ENCODE results near the gene FSCN2. TPM values are rescaled to one million over a fixed set of nuclear protein-coding genes. Genes with fewer than 3 reads are reported as not detected.

FSCN2 gene
- total RNA-seq, 1 experiment from 2014 or later: 1.2 TPM

DNA sequence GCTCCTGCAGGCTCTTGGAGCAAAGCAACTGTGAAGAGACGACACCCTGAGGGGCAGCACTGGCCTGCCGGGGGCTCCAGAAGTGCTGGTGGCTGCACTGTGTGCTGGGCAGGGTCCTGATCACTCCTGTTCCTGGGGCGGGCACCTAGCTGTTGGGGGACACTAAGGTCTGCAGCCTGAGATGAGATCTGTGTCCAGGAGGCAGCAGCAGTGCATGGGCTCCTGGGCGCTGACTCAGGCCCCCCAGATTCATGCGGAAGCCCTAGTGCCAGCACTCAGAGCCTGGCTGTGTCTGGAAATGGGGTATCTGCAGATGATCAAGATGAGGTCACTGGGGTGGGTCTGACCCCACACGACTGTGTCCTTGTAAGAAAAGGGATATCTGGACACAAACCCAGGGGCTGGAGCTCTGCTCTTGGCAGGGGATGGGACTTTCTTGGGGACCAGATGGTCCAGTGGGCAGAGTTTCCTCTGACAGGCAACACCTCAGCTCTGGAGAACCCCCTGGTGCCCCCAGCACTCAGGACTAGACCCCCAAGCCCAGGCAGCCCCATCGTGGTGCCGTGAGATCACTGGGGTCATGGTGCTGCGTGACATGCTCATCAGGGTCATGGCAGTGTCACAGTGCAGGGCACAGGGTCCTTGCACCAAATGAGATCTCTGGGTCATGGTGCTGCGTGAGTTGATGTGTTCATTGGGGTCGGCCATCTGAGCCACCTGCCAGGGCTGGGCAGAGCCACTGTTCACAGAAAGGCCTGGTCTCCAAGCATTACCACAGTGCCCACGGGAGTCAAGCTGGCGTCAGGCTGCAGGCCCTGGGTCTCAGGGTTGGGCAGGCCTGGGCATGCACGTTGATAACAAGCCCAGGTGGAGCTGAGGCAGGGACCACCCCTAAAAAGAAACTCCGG lies 14.5 kb downstream of the FSCN2 start:
- TF ChIP-seq POLR2AphosphoS5 (IDR thresholded peaks at IDR 0.05; ENCODE audit: low read depth, low read length) (peak; percentile 82), SIN3A (IDR thresholded peaks at IDR 0.05; ENCODE audit: borderline replicate concordance, insufficient read depth, low read depth, low read length) (no peak), TCF7L2 (IDR thresholded peaks at IDR 0.05; ENCODE audit: low read depth, low read length) (no peak)
- TF ChIP-seq, protein P1, sequence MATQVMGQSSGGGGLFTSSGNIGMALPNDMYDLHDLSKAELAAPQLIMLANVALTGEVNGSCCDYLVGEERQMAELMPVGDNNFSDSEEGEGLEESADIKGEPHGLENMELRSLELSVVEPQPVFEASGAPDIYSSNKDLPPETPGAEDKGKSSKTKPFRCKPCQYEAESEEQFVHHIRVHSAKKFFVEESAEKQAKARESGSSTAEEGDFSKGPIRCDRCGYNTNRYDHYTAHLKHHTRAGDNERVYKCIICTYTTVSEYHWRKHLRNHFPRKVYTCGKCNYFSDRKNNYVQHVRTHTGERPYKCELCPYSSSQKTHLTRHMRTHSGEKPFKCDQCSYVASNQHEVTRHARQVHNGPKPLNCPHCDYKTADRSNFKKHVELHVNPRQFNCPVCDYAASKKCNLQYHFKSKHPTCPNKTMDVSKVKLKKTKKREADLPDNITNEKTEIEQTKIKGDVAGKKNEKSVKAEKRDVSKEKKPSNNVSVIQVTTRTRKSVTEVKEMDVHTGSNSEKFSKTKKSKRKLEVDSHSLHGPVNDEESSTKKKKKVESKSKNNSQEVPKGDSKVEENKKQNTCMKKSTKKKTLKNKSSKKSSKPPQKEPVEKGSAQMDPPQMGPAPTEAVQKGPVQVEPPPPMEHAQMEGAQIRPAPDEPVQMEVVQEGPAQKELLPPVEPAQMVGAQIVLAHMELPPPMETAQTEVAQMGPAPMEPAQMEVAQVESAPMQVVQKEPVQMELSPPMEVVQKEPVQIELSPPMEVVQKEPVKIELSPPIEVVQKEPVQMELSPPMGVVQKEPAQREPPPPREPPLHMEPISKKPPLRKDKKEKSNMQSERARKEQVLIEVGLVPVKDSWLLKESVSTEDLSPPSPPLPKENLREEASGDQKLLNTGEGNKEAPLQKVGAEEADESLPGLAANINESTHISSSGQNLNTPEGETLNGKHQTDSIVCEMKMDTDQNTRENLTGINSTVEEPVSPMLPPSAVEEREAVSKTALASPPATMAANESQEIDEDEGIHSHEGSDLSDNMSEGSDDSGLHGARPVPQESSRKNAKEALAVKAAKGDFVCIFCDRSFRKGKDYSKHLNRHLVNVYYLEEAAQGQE (IDR thresholded peaks at IDR 0.05; ENCODE audit: insufficient read depth in 1 of 2, low read depth in 2 of 2, low read length in 1 of 2): no peak
- ChIA-PET POLR2A (no interaction called here), CTCF (no interaction called here)
- in situ Hi-C loops (cut with HindIII; ENCODE audit: low pct_unique_long_range_greater_than_20kb, low sequenced_read_pairs) (no loop called here), intact Hi-C loops (cut with micrococcal nuclease; ENCODE audit: unreplicated experiment) (no loop called here)
- no peak overlapping the region for H3K4me3 ChIP-seq (ENCODE audit: low read depth in 2 of 2, low read length in 2 of 2)
- ATAC-seq (no peak), DNase-seq (ENCODE audit: low read depth, low spot score) (no peak)
- H3K36me3 ChIP-seq (ENCODE audit: control insufficient read depth, insufficient read depth, low read length): peaks cover 9% of the 10 kb centered on the region
- H3K27ac ChIP-seq (ENCODE audit: low read length): 0 out of 2 replicates have a peak overlapping the region, but pooled peaks have one; percentile 44
- H3K27me3 ChIP-seq (ENCODE audit: control insufficient read depth, insufficient read depth, low read length): no peaks in the 10 kb centered on the region
- BruUV-seq (replicated peaks): no TSS peak
- no peaks in the 10 kb centered on the region for H3K9me3 ChIP-seq (ENCODE audit: control insufficient read depth, insufficient read depth, low read depth, low read length)
- peaks cover 74% of the 10 kb centered on the region for H3K4me1 ChIP-seq (ENCODE audit: control insufficient read depth, insufficient read depth, low read length)

DNA sequence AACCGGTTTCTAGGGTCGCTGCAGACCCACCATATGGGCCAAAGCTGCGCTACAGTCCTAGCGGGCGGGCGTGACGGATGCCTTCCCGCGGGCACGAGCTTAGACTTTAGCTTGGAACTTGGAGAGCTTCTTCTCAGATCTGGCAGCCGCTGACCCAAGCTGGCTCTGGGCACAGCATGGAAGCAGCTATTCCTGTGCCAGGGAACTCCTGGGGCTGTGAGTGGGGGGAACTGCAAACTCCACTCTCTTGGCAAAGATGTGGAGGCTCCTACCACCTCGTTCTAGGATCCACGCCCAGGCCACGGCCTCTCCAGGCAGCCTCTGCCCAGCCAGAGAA lies 15.1 kb downstream of the FSCN2 start:
- intact Hi-C loops (cut with micrococcal nuclease; ENCODE audit: unreplicated experiment): no loop called here
- POLR2A ChIA-PET: interaction anchor here (1.2 kb wide), 1 partner anchor 9 kb away, joined by 3 read pairs; the partner anchor contains the start of gene FAAP100

More for the DNA sequence above, 15.1 kb downstream of the FSCN2 start:
- Histone ChIP-seq H3K4me3 (ENCODE audit: low read depth in 2 of 2, low read length in 2 of 2) (no peak overlapping the region), H3K4me1 (ENCODE audit: control insufficient read depth, insufficient read depth, low read length) (peaks cover 73% of the 10 kb centered on the region), H3K9me3 (ENCODE audit: control insufficient read depth, insufficient read depth, low read depth, low read length) (no peaks in the 10 kb centered on the region), H3K27me3 (ENCODE audit: control insufficient read depth, insufficient read depth, low read length) (no peaks in the 10 kb centered on the region), H3K36me3 (ENCODE audit: control insufficient read depth, insufficient read depth, low read length) (peaks cover 9% of the 10 kb centered on the region), H3K27ac (ENCODE audit: low read length) (peak overlapping the region; percentile 39)
- no TSS peak for BruUV-seq (replicated peaks)
- DNase-seq (ENCODE audit: low read depth, low spot score) (no peak), ATAC-seq (no peak)
- in situ Hi-C loops (cut with HindIII; ENCODE audit: low pct_unique_long_range_greater_than_20kb, low sequenced_read_pairs): no loop called here
- TF ChIP-seq, protein P1 (IDR thresholded peaks at IDR 0.05; ENCODE audit: insufficient read depth in 1 of 2, low read depth in 2 of 2, low read length in 1 of 2): no peak
- TF ChIP-seq TCF7L2 (IDR thresholded peaks at IDR 0.05; ENCODE audit: low read depth, low read length) (no peak), POLR2AphosphoS5 (IDR thresholded peaks at IDR 0.05; ENCODE audit: low read depth, low read length) (0 out of 2 replicates have a peak, but pooled peaks have one; percentile 2), SIN3A (IDR thresholded peaks at IDR 0.05; ENCODE audit: borderline replicate concordance, insufficient read depth, low read depth, low read length) (no peak)
- TF ChIP-seq, protein P2, sequence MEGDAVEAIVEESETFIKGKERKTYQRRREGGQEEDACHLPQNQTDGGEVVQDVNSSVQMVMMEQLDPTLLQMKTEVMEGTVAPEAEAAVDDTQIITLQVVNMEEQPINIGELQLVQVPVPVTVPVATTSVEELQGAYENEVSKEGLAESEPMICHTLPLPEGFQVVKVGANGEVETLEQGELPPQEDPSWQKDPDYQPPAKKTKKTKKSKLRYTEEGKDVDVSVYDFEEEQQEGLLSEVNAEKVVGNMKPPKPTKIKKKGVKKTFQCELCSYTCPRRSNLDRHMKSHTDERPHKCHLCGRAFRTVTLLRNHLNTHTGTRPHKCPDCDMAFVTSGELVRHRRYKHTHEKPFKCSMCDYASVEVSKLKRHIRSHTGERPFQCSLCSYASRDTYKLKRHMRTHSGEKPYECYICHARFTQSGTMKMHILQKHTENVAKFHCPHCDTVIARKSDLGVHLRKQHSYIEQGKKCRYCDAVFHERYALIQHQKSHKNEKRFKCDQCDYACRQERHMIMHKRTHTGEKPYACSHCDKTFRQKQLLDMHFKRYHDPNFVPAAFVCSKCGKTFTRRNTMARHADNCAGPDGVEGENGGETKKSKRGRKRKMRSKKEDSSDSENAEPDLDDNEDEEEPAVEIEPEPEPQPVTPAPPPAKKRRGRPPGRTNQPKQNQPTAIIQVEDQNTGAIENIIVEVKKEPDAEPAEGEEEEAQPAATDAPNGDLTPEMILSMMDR (IDR thresholded peaks at IDR 0.05): no peak
- CTCF ChIA-PET: no interaction called here

All from Panc1 (cell line).